Right ventricle myocardium inferior (tissue), 1 donor: Measurements from ENCODE around the gene SH3BGRL. TPM values are rescaled to one million over a fixed set of nuclear protein-coding genes. Genes with fewer than 3 reads are reported as not detected.
"Not testable (repeated sequence)": the region's sequence is repeated elsewhere in the genome, so short reads cannot be mapped to it uniquely, and the experiment has no call there.

Experiments
- ATAC-seq: fragments of 200-7000 bp; cut with Tn5 transposase; one replicate; pipeline ENCODE4 v1.9.1; 2020; ENCODE audit warnings: mild to moderate bottlenecking, moderate library complexity
- DNase-seq: peaks from one replicate; pipeline ENCODE4 v3.0.0; 2021; ENCODE audit errors: missing footprints
- intact Hi-C: fragments of 100-400 bp; cut with DNase I; formaldehyde crosslinking; loops from one replicate; pipeline ENCODE4 v1.11.0; 2022
- total RNA-seq: library from RNA; stranded (reverse); fragmentation: NEBNext Ultra II Directional; extraction: Animal tissue kit (Norgen Biotek cat#: 25700); gene quantifications from one replicate; pipeline ENCODE4 v1.2.1, GENCODE V29; 2021
- donor health status: DM: no; HTN: yes; CAD: no; lungs with severe emphysema.

The SH3BGRL gene
- total RNA-seq, 1 donor from 2014 or later = 30.2 TPM

DNA sequence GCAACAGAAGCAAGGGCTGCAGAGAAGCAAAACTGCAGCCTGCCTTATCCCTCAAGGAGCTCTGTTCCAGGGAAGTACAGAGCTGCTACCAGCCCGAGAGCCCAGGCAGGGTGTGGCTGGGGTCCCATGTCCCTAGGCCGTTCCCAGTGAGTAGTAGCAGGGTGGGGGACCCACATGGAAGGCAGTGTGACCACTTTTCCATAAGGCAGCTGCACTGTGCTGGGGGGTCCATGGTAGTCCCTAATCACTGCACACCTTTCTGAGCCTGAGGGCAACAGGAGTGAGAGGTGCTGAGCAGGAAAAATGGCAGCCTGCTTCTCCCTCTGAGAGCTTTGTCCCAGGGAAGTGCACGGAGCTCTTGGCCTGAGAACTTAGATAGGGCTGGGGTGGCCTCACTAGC lies 135.9 kb downstream of the SH3BGRL start:
- intact Hi-C loops = no loop called here
- no peak for DNase-seq
- ATAC-seq = no peak

GRCh38 chrX:81338924-81339323 lies 137.0 kb downstream of the SH3BGRL start:
- intact Hi-C loops = no loop called here
- ATAC-seq (no peak), DNase-seq (no peak)

- ATAC-seq, intact Hi-C loops, DNase-seq: not testable (repeated sequence)
These were observed 143.4 kb downstream of the SH3BGRL start for GRCh38 chrX:81345296-81345695.

Other genes with a start within 250 kb of the SH3BGRL start
- gene HMGN5, start 189 bp upstream of the SH3BGRL start, total RNA-seq = 1.3 TPM